ENCODE measurements around the gene SLC10A2. TPM values are rescaled to one million over a fixed set of nuclear protein-coding genes. Genes with fewer than 3 reads are reported as not detected.

The SLC10A2 gene
- total and polyA plus RNA-seq, 2 of the 4 experiments (the other 2 are of a cell fraction): not detected

DNA sequence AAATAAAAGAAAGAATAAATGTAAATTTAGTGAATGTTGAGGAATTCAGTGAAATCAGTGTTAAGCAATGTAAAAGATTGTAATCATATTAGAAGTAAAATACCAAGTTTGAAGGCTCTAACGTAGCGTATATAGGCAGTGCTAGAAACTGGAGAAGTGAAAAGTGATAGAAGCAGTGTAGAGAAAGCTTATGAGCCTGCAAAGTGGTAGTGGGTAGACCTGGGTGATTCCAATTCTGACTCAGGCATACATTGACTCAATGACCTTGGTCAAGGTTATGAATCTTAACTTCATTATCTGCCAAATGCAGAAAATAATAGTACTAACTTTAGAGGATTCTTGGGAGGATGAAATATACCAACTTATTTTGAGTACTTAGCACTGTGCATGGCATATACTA, 4.1 kb downstream of the SLC10A2 start:
- POLR2A ChIA-PET (ENCODE audit: unreplicated experiment): no interaction called here
- Histone ChIP-seq H3K56ac (ENCODE audit: extremely low read depth, insufficient read depth, low read length) (no peak overlapping the region), H4K5ac (ENCODE audit: low read depth, low read length) (no peak overlapping the region), H3K23ac (ENCODE audit: low read depth, low read length) (no peak overlapping the region), H2BK120ac (ENCODE audit: low read depth, low read length) (no peak overlapping the region), H3K18ac (ENCODE audit: low read depth, low read length) (no peak overlapping the region), H3K27me3 (ENCODE audit: control insufficient read depth, insufficient read depth, low read length) (no peaks in the 10 kb centered on the region), H2AK9ac (replicated peaks; ENCODE audit: low read depth, low read length, poor library complexity) (no peak overlapping the region), H3K4me3 (ENCODE audit: insufficient read depth, low read depth, low read length) (no peak overlapping the region), H3K9me1 (ENCODE audit: insufficient read depth, low read length) (no peaks in the 10 kb centered on the region), H4K91ac (ENCODE audit: insufficient read depth, low read depth, low read length) (no peak overlapping the region), H3K4me2 (ENCODE audit: low read depth, low read length) (no peak overlapping the region), H3K14ac (replicated peaks; ENCODE audit: low read depth, low read length) (no peak overlapping the region), H2AK5ac (ENCODE audit: low read depth, low read length) (no peak overlapping the region), H2AFZ (replicated peaks; ENCODE audit: low read length, poor library complexity) (no peak overlapping the region), H4K8ac (ENCODE audit: low read depth in 2 of 2, low read length in 2 of 2) (no peak overlapping the region), H4K20me1 (ENCODE audit: insufficient read depth, low read length) (no peaks in the 10 kb centered on the region), H3K9ac (ENCODE audit: low read depth, low read length) (no peak overlapping the region), H2BK15ac (ENCODE audit: low read depth, low read length) (no peak overlapping the region), H3K4ac (ENCODE audit: low read depth, low read length) (no peak overlapping the region), H3K27ac (ENCODE audit: insufficient read depth, low read length) (no peak overlapping the region), H3K4me1 (ENCODE audit: control insufficient read depth, insufficient read depth, low read length) (no peaks in the 10 kb centered on the region), H3K9me3 (ENCODE audit: control insufficient read depth, insufficient read depth, low read length) (peaks cover 14% of the 10 kb centered on the region), H3K36me3 (ENCODE audit: control insufficient read depth, insufficient read depth, low read length) (no peaks in the 10 kb centered on the region), H3K79me1 (ENCODE audit: low read depth in 1 of 2, low read length in 2 of 2) (no peaks in the 10 kb centered on the region), H2BK20ac (ENCODE audit: low read depth, low read length) (no peak overlapping the region), H2BK5ac (ENCODE audit: low read depth, low read length, poor library complexity, severe bottlenecking) (no peak overlapping the region)
- in situ Hi-C loops (cut with MboI; ENCODE audit: low sequenced_read_pairs) (no loop called here), dilution Hi-C loops (cut with HindIII; ENCODE audit: low sequenced_read_pairs, unreplicated experiment) (no loop called here), intact Hi-C loops (cut with micrococcal nuclease) (no loop called here)
- no TSS peak for BruUV-seq (replicated peaks)
- no peak for ATAC-seq (ENCODE audit: low read depth)
- no peak for TF ChIP-seq POLR2A (IDR thresholded peaks at IDR 0.05; ENCODE audit: low read depth, low read length)
- TF ChIP-seq SMC3 (IDR thresholded peaks at IDR 0.05; ENCODE audit: low read depth, low read length): no peak
- no peak for TF ChIP-seq BHLHE40 (IDR thresholded peaks at IDR 0.05; ENCODE audit: low read depth, low read length)
- TF ChIP-seq MXI1 (IDR thresholded peaks at IDR 0.05; ENCODE audit: borderline replicate concordance, low read depth, low read length): no peak
- no peak for TF ChIP-seq CHD1 (IDR thresholded peaks at IDR 0.05; ENCODE audit: low read depth, low read length)
- no peak for TF ChIP-seq CTCF (conservative IDR thresholded peaks at IDR 0.05; ENCODE audit: low read depth, low read length)
- no peak for TF ChIP-seq MAFK (IDR thresholded peaks at IDR 0.05; ENCODE audit: low read depth, low read length)
- no peak for TF ChIP-seq RFX5 (IDR thresholded peaks at IDR 0.05; ENCODE audit: low read depth, low read length)
- no peak for TF ChIP-seq RCOR1 (IDR thresholded peaks at IDR 0.05; ENCODE audit: insufficient replicate concordance, low read length)
- TF ChIP-seq USF2 (IDR thresholded peaks at IDR 0.05; ENCODE audit: low read depth, low read length): no peak
- TF ChIP-seq CEBPB (IDR thresholded peaks at IDR 0.05; ENCODE audit: low read depth, low read length): no peak
- no peak for TF ChIP-seq NFE2L2 (IDR thresholded peaks at IDR 0.05; ENCODE audit: low read depth, low read length)
- no peak for TF ChIP-seq FOS (IDR thresholded peaks at IDR 0.05; ENCODE audit: low read depth, low read length)
- CTCF ChIA-PET: no interaction called here
- DNase-seq: no peak
- WGBS, 2 experiments (ENCODE audit: extremely low coverage in 2 of 2, insufficient read length in 1 of 2): 43% methylated on average over 1 of the region's 2 CpGs; no CpG with 5 or more reads in 1 of the 2 experiments

Data from IMR-90 (cell line).